ENCODE results near the gene SHANK3.

SHANK3 gene

DNA sequence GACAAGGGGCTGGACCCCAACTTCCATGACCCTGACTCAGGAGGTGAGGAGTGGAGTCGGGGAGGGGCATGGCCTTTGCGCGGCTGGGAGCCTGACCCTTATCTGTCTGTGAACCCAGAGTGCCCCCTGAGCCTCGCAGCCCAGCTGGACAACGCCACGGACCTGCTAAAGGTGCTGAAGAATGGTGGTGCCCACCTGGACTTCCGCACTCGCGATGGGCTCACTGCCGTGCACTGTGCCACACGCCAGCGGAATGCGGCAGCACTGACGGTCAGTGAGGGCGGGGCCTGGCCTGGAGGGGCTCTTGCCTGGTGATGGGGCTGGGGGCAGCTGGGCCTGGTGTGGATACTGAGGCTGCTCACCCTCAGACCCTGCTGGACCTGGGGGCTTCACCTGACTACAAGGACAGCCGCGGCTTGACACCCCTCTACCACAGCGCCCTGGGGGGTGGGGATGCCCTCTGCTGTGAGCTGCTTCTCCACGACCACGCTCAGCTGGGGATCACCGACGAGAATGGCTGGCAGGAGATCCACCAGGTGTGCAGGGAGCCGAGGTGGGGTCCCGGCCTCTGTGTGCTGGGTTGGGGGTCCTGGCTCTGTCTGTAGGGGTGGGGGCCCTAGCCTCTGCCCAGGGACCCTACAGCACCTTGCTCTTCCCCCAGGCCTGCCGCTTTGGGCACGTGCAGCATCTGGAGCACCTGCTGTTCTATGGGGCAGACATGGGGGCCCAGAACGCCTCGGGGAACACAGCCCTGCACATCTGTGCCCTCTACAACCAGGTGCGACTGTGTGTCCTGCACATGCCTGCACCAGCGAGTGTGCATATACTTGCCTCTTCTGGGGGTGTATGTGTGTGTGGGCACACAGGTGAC, 6.3 kb downstream of the SHANK3 start:
- no peak for FAIRE-seq

DNA sequence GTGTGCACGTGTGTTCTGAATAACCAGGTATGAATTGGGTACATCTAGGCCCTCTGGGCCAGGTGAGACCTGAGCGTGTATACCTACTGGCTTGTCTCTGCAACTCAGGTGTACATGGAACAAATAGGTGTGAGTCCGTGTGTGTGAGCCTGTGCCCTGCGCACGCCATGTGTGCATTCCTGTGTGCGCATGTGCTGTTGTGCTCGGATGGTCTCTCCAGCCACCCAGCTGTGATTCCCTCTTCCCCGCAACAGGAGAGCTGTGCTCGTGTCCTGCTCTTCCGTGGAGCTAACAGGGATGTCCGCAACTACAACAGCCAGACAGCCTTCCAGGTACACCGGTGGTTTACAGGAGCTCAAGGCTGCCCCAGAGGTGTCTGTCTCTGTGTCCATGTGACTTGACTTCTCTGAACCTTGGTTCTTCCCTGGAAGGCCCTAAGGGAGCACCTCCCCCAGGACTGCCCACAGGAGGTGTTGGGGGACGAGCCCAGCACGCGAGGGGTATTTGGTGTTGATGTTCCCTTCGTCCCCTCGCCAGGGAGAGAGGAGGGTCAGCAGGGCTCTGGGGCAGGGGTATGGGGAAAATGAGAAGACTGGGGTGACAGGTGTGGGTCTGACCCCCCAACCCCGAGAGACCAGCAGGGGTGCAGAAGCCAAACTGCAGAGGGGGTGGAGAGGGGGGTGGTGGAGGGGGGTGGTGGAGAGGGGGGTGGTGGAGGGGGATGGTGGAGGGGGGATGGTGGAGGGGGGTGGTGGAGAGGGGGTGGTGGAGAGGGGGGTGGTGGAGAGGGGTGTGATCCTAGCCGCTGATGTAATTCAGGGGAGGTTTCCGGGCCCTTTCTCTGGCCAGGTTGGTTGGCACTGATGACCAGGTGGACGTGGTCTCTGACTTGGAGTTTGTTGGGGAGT, 10.7 kb downstream of the SHANK3 start:
- FAIRE-seq, result no peak

DNA sequence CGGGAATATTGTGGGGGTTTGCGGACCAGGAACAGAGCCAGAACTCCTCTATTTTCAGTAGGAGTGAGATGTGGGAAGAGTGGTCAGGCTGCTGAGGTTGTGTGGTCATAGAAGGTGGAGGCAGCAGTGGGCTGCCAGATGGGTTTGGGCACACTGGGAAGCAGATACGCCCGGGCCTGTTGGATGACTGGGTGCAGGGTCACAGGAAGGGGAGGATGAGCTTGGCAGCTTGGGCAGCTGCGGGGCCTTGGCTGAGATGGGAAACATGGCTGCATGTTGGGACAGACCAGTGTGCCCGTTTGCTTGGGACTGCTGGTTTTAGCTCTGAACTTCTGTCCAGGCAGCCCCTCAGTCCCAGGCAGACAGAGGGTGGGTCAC, 11.4 kb downstream of the SHANK3 start:
- FAIRE-seq, result no peak

DNA sequence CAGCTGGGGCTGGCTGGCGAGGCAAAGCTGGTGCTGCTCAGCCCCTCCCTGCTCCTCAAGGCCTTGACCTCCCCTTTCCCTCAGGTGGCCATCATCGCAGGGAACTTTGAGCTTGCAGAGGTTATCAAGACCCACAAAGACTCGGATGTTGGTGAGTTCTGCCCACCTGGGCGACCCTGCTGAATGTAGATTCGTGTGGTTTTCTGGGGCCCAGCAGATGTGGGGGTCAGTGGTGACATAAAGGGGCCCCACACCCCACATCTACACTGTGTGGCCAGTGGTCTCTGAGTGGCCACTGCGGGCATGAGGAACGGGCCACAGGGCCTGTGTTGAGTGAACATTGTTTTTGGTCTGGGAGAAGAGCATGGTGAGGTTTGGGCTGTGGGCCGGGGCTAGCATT, 11.9 kb downstream of the SHANK3 start:
- no peak for FAIRE-seq

DNA sequence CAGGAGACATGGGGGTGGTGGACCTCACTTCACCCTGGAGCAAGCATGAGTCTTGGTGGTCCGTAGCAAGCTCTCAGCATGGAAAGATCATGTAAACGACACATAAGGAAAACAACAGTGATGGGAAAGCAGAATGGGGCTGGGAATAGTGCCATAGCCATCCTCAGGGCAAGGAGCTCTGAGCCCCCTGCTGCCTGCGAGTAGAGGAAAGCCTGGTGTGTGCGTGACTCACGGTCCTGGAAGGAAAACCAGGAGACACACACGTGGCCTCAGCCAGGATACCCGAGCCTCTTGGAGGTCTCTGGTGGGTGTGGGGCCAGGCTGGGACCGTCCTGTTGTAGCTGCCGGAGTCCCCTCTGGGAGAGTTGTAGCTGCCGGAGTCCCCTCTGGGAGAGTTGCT, 12.4 kb downstream of the SHANK3 start:
- FAIRE-seq, result no peak

DNA sequence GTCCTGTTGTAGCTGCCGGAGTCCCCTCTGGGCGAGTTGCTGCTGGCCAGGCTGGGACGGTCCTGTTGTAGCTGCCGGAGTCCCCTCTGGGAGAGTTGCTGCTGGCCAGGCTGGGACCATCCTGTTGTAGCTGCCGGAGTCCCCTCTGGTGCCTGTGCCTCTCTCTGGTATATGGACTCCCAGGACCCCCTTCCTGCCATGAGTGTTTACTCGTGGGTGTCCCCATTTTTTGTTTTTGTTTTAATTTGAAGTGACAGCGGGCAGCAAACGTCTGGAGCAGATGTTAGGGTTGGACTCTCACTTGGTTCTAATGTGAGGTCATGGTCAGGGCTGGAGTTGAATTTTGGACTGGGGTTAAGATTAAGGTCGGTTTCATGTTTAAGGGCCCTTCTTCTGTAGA, 14.2 kb downstream of the SHANK3 start:
- no peak for FAIRE-seq

DNA sequence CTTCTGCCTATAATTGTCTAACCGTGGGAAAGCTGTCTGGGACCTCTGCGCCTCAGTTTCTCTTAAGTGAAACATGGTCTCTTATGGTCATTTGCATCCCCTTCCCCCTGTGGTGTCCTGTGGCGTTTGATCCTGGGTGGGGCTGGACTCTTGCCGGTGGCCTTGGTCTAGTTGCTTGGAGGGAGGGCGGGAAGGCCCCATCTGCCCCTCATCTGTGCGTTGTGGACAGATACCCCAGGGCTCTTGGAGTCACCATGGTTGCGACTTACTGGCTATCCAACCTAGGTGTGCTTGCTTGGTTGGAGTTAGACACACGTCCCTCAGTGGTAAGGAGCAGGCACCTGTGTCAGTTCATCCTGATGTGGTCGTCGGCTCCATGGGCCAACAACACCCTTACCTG, 15.2 kb downstream of the SHANK3 start:
- FAIRE-seq, result no peak

DNA sequence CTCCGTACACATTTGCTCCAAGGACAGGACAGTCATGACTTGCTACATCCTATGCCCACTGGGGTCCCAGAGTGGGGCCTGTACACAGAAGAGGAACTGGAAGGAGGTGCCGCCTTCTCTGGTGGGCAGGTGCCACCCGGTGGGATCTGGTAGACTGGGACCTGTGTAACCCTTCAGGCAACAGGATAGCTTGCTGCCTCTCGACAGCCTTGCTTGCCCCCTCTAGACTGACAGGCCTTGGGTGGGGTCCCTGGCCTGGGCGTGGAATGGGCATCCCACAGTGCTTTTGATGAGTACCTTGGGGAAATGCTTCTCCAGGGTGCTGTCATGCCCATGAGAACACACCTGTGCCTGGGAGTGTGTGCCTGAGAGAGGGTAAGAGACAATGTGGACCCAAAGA, 15.8 kb downstream of the SHANK3 start:
- no peak for FAIRE-seq

DNA sequence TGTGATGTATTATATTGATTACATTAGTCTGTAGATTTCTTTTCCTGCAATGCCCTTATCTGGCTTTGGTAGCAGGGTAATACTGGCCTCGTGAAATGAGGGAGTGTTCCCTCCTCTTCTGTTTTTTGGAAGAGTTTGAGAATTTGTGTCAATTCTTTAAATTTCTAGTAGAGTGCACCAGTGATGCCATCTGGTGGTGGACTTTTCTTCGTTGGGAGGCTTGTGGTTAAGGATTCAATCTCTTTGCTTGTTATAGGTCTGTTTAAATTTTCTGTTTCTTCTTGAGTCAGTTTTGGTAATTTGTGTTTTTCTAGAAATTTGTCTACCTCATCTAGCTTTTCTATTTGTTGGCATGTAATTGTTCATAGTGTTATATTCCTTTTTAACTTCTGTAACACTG, 18.9 kb downstream of the SHANK3 start:
- FAIRE-seq, result peak; percentile 43

DNA sequence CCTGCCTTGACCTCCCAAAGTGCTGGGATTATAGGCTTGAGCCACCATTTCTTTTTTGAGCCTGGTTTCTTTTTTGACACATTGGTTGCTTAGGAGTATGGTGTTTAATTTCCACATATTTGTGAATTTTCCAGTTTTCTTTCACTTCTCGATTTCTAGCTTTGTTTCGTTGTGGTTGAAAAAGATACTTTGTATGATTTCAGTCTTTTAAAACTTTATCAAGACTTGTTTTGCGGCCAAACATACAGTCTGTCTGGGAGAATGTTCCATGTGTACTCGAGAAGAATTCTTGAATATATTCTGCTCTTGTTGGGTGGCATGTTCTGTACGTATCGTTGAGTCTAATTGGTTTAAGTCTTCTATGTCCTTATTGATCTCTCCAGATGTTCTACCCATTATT, 20.8 kb downstream of the SHANK3 start:
- no peak for FAIRE-seq

DNA sequence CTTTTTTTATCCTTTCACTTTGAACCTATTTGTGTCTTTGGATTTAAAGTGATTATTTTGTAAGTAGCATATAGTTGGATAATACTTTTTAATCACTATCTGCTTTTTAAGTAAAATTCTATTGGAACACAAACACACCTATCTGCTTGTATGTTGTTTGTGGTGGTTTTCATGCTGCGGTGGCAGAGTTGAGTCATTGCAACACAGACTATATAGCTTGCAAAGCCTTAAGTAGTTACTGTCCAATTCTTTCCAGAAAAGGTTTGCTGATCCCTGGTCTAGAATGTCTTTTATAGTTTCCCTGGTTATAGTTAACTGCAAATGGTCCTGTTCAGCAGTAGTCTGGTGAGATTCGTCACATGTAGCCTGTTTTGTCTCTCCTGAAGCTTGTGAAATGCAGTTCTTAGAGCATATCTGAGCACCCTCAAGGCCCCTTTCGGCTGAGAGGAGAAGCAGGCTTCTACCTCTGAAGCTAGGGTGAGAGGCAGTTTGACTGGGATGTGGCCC, 21.5 kb downstream of the SHANK3 start:
- FAIRE-seq, result no peak

DNA sequence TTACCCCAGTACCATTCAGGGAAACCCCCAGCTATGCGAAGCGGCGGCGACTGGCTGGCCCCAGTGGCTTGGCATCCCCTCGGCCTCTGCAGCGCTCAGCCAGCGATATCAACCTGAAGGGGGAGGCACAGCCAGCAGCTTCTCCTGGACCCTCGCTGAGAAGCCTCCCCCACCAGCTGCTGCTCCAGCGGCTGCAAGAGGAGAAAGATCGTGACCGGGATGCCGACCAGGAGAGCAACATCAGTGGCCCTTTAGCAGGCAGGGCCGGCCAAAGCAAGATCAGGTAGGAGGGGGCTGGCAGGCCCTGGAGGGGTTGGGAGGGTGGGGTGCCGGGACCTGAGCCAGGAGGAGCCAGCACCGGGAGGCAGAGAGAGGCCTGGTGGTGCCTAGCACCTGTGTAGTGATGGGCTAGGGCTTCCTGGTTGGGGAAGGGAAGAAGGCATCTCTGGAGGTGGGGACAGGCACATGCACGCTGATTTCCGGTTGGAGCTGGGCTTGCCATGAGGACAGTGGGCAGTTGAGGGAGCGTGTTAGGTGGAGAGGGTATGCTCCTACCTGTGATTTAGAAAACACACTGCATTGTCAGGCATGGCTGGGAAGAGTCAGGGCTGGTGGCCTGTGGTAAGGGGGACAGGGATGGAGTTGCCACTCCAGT, 22.3 kb downstream of the SHANK3 start:
- FAIRE-seq, result no peak

DNA sequence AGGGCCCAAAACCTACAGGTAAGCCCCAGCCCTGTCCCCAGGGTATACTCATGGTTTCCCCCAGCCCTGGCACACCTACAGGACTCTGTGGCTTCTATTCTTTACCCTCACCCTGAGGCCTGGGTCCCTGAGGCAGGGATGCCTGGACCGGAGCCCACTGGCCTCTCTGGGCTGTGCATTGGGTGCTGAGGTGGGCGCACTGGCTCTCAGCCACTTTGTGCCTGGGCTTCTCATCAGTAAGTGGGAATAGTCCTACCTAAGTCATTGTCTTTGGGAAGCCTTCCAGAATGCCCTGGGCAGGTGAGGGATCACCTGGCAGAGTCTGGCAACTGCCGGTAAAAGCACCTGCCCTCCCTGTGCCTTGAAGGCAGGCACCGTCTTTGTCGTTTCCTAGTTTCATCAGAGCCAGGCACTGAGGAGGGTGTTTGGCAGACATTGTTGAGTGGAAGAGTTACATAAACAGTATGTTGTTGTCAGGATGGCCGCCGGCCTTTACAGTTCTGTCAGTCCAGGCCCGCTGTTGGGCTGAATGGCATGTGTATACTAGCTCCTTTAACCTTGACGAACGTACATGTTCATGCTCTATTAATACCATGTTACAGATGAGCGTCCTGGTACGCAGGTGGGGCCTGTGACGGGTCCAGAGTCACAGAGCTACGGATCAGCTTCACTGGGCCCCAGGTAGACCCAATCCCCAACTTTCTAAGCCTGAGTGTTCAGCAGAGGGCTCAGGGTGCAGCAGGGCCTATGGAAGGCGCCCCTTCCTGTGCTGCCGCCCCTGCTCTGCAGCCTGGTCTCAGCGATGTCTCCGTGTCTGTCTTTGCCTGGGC, 23.0 kb downstream of the SHANK3 start:
- FAIRE-seq, result no peak

DNA sequence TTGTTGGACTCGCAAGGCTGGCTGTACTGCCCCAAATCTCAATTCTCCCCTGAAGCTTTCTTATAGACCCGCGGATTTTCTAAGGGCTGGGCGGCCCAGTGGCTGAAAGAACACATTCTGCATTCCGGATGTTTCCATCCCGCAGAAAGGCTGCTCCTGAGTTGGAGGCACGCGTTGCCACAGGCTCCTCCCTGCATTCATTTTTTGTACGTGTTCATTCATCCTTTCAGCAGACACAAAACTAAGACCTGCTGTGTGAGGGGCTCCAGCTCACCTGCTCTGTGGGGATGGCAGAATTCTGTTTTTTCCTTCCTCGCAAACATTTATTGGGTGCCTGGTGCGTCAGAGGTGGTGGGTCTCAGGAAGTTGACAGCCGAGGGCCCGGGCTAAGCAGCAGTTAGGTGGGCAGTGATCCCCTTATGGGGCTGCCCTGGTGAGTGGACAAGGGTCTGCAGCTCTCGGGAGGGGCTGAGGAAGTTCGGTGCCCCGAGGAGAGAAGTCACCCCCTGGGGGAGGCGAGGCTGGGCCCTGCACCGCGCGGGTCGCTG, 23.7 kb downstream of the SHANK3 start:
- no peak for FAIRE-seq

DNA sequence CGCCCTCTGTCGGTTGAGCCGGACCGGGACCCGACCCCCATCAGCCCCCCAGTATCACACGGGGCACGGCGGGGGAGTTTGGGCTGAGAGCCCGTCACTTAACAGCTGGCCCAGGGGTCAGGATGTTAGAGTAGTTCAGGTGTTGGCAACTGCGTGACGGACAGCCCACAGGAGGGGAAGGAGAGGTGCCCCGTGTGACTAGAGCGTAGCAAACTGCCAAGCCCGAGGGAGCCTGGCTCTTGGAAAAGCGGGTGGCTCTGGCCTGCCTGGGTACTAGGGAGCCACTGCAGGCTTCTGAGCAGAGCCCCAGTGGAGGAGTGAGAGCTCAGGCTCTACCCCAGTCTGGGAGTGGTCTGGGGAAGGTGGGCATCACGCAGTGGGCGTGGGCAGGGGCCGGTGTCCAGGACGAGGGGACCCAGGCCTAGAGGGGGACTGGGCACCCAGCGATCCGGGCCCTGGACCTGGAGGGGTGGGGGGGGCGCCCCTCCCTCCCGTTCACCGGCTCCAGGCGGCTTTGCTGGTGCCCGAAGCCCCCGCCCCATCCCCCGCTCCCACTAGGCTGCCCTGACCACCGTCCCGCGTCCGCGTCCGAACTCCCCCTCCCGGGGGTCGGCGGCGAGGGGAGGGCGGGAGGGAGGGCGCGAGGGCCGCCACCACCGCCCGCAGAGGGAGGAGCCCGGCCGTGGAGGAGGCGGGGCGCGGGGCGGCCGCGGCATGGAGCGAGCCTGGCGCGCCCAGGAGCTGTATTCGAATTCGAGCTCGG, 24.4 kb downstream of the SHANK3 start:
- FAIRE-seq, result no peak

DNA sequence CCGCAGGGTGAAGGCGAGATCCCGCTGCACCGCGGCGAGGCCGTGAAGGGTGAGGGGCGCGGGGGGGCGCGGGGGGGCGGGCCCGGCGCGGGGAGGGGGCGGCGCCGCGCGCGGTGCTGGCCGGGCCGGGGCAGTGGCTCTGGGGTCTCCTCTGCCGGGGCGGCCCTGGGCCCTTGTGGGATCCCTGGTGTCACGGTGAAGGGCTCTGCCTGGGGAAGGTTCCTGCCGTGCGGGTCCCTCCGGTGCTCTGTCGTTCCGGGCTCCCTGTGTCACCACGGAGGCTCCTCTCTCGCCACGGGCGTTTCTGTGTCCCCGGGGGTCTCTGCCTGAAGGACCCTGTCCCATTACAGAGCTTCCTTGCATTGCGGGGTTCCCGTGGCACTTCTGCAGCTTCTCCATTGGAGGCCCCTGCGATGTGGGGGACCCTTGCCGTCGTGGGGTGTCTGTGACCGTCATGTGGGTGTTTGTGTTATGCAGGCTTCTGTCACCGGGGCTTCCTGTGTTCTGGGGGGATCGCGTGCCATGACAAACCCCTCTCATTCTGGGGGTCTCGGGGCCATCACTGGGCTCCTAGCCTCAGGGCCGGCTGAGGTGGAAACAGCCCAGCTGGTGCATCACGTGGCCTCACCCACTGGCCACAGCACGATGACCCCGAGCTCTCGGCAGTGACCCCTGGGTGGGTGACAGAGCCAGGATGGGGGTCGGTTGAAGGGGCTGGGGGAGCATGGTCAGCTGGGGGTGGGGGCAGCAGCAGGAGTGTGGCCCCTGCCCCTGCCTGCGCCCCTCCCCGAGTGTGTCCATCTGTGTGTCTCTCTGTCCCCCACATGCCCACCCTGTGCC, 25.3 kb downstream of the SHANK3 start:
- FAIRE-seq, result no peak

DNA sequence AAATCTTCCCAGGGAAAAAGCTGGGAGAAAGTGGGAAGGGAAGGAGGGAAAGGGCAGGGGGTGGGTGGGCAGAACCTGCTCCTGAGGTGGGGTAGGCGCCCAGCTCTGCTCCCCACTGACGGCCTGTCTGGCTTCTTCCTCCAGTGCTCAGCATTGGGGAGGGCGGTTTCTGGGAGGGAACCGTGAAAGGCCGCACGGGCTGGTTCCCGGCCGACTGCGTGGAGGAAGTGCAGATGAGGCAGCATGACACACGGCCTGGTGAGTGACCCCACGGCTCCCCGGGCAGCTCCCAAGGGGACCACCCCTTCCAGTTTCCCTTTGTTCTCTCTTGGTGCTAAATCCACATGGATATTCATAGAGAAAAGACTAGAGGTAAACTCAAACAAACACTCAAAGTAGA, 25.9 kb downstream of the SHANK3 start:
- no peak for FAIRE-seq

DNA sequence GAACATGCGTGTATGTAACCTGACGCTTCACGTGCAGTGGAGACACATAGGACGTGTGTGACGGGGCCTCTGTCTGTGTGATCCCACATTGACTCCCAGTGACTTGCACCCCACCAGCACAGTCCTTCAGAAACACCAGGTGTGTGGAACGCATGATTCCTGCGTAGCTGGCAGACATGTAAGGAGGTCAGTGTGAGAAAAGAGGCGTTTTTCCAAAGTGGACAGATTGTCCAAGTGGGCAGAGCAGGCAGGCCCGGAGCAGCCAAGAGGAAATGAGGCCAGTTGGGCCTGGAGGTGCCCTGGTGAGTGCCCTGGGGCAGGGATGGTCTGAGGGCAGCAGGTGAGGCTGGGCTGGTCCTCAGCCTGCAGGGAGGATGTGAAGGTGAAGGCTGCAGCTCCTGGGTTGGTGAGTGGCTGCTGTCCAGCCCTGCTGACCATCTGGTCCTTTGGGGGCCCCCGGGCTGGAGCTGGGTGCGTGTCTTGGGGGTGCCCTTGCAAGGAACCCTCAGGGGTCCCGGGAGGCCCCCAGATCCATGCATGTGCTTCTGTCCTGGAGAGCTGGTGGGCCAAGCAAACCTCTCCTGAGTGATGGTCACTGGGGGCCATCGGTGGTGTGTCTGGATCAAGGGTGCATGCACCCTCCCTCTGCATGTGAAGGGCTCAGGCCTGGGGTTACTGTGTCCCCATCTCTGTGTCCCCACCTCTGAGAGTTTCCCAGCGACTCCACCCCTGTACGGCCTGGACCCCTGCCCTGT, 26.6 kb downstream of the SHANK3 start:
- FAIRE-seq, result no peak

DNA sequence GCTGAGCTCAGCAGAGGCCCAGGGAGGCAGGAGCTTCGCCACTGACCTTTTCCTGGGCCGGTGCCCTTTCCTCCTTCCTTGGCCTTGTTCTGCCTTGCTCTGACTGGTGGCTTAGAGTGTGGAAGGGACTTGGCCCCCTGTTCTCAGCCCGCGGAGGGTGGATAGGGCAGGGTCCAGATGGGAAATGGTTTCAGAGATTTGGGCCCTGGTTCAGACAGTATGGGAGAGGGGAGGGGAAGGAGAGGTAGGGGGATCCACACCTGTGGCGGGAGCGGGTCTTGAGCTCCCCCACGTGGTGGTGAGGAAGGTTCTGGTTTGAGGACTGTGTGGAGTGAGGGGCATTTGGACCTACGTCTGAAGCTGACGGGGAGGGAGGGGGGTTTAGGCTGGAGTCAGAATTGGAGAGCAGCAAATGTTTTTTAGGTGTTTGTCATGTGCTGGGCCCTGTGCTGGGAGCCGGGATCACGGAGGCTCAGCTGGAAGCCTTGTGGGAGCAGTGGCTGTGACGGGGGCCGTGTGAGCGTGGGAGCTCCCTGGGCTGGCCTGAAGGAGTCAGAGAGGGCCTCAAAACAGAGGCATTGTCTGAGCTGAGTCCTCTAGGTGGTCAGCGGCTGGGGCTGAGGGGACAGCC, 27.2 kb downstream of the SHANK3 start:
- no peak for FAIRE-seq

Data from endometrium (tissue), 2 donors.